Measurements from ENCODE around the gene CSNK1A1. TPM values are rescaled to one million over a fixed set of nuclear protein-coding genes. Genes with fewer than 3 reads are reported as not detected.

The CSNK1A1 gene
- polyA plus RNA-seq, 3 donors = 171 to 182 (median 175) TPM

Other genes starting within 250 kb of the CSNK1A1 start
- 10 to 100 TPM; 15.3 to 20.9 (median 19.5) TPM for gene GRPEL2, start 205.9 kb downstream of the CSNK1A1 start, polyA plus RNA-seq (ENCODE audit: insufficient read length in 3 of 3)
- 10 to 100 TPM; 18.0 to 20.1 (median 19.6) TPM for gene PCYOX1L, start 193.4 kb downstream of the CSNK1A1 start, polyA plus RNA-seq (ENCODE audit: insufficient read length in 3 of 3)
- gene IL17B, start 172.1 kb downstream of the CSNK1A1 start, polyA plus RNA-seq (ENCODE audit: insufficient read length in 3 of 3) = 1 to 10 TPM; 1.3 to 2.1 (median 1.5) TPM
- 1 to 10 TPM; 4.6 to 5.8 (median 4.8) TPM for gene ARHGEF37, start 30.1 kb upstream of the CSNK1A1 start, polyA plus RNA-seq (ENCODE audit: insufficient read length in 3 of 3)
- gene PPARGC1B, start 178.9 kb upstream of the CSNK1A1 start, polyA plus RNA-seq (ENCODE audit: insufficient read length in 3 of 3) = 1 to 10 TPM; 1.4 to 2.4 (median 2.3) TPM